SK-N-SH treated with all-trans-retinoic acid at 6 μM for 48 hours (cell line): Measurements from ENCODE around the gene AIMP1.

Experiments used
- ATAC-seq: fragments of 200-7000 bp; cut with Tn5 transposase; 3 replicates; pipeline ENCODE4 v1.9.1; 2020; ENCODE audit warnings: mild to moderate bottlenecking, moderate library complexity
- ARNTL ChIP-seq: fragments of 450-650 bp; formaldehyde crosslinking; IDR thresholded peaks from 2 replicates; pipeline ENCODE4 v1.5.0; 2020; ENCODE audit warnings: low read depth, mild to moderate bottlenecking, moderate library complexity, borderline replicate concordance
- BACH2 ChIP-seq: fragments of 250-450 bp; sonication (Bioruptor Pico); IDR thresholded peaks from 2 replicates; pipeline ENCODE4 v1.9.0; 2021; ENCODE audit warnings: mild to moderate bottlenecking, borderline replicate concordance
- CSDC2 ChIP-seq: fragments of 250-450 bp; sonication (Bioruptor Pico); IDR thresholded peaks from 2 replicates; pipeline ENCODE4 v1.5.0; 2020; ENCODE audit warnings: mild to moderate bottlenecking, moderate library complexity
- ESRRG ChIP-seq: fragments of 250-450 bp; sonication (Bioruptor Pico); IDR thresholded peaks from 2 replicates; pipeline ENCODE4 v1.6.1; 2021; ENCODE audit warnings: mild to moderate bottlenecking
- GLIS3 ChIP-seq: fragments of 250-450 bp; sonication (Bioruptor Pico); IDR thresholded peaks from 2 replicates; pipeline ENCODE4 v1.5.0; 2020; ENCODE audit warnings: mild to moderate bottlenecking, moderate library complexity
- ISL1 ChIP-seq: fragments of 250-450 bp; sonication (Bioruptor Pico); IDR thresholded peaks from 2 replicates; pipeline ENCODE4 v2.1.2; 2022; ENCODE audit warnings: mild to moderate bottlenecking, moderate library complexity
- OSR1 ChIP-seq: fragments of 250-450 bp; sonication (Bioruptor Pico); IDR thresholded peaks from 2 replicates; pipeline ENCODE4 v1.8.0; 2022; ENCODE audit warnings: moderate library complexity, mild to moderate bottlenecking, inconsistent platforms
- PPARA ChIP-seq: fragments of 250-450 bp; sonication (Bioruptor Pico); IDR thresholded peaks from 2 replicates; pipeline ENCODE4 v1.5.0; 2020; ENCODE audit warnings: mild to moderate bottlenecking, borderline replicate concordance
- SNAI2 ChIP-seq: fragments of 250-450 bp; sonication (Bioruptor Pico); IDR thresholded peaks from 2 replicates; pipeline ENCODE4 v1.5.0; 2020; ENCODE audit warnings: mild to moderate bottlenecking, moderate library complexity
- TCF4 ChIP-seq: fragments of 250-450 bp; sonication (Bioruptor Pico); IDR thresholded peaks from 2 replicates; pipeline ENCODE4 v1.8.0; 2021; ENCODE audit warnings: mild to moderate bottlenecking, moderate library complexity, borderline replicate concordance
- TOX ChIP-seq: fragments of 250-450 bp; sonication (Bioruptor Pico); IDR thresholded peaks from 2 replicates; pipeline ENCODE4 v1.8.0; 2021; ENCODE audit warnings: mild to moderate bottlenecking, moderate library complexity, borderline replicate concordance
- ZC3H10 ChIP-seq: fragments of 250-450 bp; sonication (Bioruptor Pico); IDR thresholded peaks from 2 replicates; pipeline ENCODE4 v1.5.1; 2021; ENCODE audit warnings: mild to moderate bottlenecking, moderate library complexity
- ZFP3 ChIP-seq: fragments of 250-450 bp; sonication (Bioruptor Pico); IDR thresholded peaks from 2 replicates; pipeline ENCODE4 v1.5.0; 2020; ENCODE audit warnings: mild to moderate bottlenecking, moderate library complexity
- ZFP30 ChIP-seq: fragments of 450-650 bp; formaldehyde crosslinking; IDR thresholded peaks from 2 replicates; pipeline ENCODE4 v1.5.0; 2022; ENCODE audit warnings: mild to moderate bottlenecking, moderate library complexity
- ZNF565 ChIP-seq: fragments of 450-650 bp; formaldehyde crosslinking; conservative IDR thresholded peaks from 2 replicates; pipeline ENCODE4 v1.5.0; 2020; ENCODE audit warnings: low read depth, mild to moderate bottlenecking, moderate library complexity
- ZNF70 ChIP-seq: fragments of 450-650 bp; formaldehyde crosslinking; IDR thresholded peaks from 2 replicates; pipeline ENCODE4 v1.5.0; 2020; ENCODE audit warnings: mild to moderate bottlenecking, moderate library complexity
- ZNF8 ChIP-seq: fragments of 450-650 bp; formaldehyde crosslinking; IDR thresholded peaks from 2 replicates; pipeline ENCODE4 v1.5.0; 2020; ENCODE audit warnings: mild to moderate bottlenecking, moderate library complexity
- TF ChIP-seq, protein P1 (sequence below): fragments of 250-450 bp; sonication (Bioruptor Pico); IDR thresholded peaks from 2 replicates; pipeline ENCODE4 v1.5.1; 2020; ENCODE audit warnings: low read depth, mild to moderate bottlenecking, moderate library complexity
- TF ChIP-seq, protein P2 (sequence below): fragments of 250-450 bp; sonication (Bioruptor Pico); IDR thresholded peaks from 2 replicates; pipeline ENCODE4 v1.5.0; 2020; ENCODE audit warnings: mild to moderate bottlenecking, moderate library complexity
- TF ChIP-seq, protein P3 (sequence below): fragments of 250-450 bp; sonication (Bioruptor Pico); IDR thresholded peaks from 2 replicates; pipeline ENCODE4 v1.8.0; 2020; ENCODE audit warnings: mild to moderate bottlenecking, moderate library complexity, borderline replicate concordance
- TF ChIP-seq, protein P4 (sequence below): fragments of 250-450 bp; sonication (Bioruptor Pico); IDR thresholded peaks from 2 replicates; pipeline ENCODE4 v1.8.0; 2021; ENCODE audit warnings: low read depth, mild to moderate bottlenecking, moderate library complexity, borderline replicate concordance

AIMP1 gene

DNA sequence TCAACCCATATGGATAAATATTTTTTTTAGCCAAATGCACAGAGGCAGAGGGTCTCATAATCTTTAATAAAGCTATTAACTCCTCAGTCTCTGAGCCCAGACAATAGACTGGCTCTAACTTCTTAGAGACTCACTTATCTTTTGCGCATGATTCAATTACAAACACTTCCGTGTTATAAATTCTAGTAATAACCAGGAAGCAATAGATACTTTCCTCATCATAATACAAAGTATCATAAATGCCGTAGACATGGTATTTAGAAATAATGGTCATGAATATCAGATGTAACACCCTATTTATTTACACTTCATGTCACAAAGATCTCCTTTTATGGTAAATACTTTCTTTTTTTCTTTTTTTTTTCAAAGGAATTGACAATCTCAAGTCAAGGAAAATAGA, 56.7 kb downstream of the AIMP1 start:
- TF ChIP-seq ISL1 = no peak
- TF ChIP-seq GLIS3 (CRISPR knock-in tag) = no peak
- TF ChIP-seq CSDC2 (CRISPR knock-in tag) = no peak
- TF ChIP-seq, protein P1, sequence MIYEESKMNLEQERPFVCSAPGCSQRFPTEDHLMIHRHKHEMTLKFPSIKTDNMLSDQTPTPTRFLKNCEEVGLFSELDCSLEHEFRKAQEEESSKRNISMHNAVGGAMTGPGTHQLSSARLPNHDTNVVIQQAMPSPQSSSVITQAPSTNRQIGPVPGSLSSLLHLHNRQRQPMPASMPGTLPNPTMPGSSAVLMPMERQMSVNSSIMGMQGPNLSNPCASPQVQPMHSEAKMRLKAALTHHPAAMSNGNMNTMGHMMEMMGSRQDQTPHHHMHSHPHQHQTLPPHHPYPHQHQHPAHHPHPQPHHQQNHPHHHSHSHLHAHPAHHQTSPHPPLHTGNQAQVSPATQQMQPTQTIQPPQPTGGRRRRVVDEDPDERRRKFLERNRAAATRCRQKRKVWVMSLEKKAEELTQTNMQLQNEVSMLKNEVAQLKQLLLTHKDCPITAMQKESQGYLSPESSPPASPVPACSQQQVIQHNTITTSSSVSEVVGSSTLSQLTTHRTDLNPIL (CRISPR knock-in tag) = no peak
- TF ChIP-seq ZC3H10 = no peak
- TF ChIP-seq, protein P2, sequence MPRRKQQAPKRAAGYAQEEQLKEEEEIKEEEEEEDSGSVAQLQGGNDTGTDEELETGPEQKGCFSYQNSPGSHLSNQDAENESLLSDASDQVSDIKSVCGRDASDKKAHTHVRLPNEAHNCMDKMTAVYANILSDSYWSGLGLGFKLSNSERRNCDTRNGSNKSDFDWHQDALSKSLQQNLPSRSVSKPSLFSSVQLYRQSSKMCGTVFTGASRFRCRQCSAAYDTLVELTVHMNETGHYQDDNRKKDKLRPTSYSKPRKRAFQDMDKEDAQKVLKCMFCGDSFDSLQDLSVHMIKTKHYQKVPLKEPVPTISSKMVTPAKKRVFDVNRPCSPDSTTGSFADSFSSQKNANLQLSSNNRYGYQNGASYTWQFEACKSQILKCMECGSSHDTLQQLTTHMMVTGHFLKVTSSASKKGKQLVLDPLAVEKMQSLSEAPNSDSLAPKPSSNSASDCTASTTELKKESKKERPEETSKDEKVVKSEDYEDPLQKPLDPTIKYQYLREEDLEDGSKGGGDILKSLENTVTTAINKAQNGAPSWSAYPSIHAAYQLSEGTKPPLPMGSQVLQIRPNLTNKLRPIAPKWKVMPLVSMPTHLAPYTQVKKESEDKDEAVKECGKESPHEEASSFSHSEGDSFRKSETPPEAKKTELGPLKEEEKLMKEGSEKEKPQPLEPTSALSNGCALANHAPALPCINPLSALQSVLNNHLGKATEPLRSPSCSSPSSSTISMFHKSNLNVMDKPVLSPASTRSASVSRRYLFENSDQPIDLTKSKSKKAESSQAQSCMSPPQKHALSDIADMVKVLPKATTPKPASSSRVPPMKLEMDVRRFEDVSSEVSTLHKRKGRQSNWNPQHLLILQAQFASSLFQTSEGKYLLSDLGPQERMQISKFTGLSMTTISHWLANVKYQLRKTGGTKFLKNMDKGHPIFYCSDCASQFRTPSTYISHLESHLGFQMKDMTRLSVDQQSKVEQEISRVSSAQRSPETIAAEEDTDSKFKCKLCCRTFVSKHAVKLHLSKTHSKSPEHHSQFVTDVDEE (CRISPR knock-in tag) = no peak
- no peak for TF ChIP-seq BACH2
- no peak for TF ChIP-seq ZNF565 (CRISPR knock-in tag)
- TF ChIP-seq TOX (CRISPR knock-in tag) = no peak
- TF ChIP-seq ESRRG (CRISPR knock-in tag) = no peak
- no peak for TF ChIP-seq ZNF70 (CRISPR knock-in tag)
- TF ChIP-seq SNAI2 (CRISPR knock-in tag) = no peak
- no peak for TF ChIP-seq ZFP3 (CRISPR knock-in tag)
- no peak for TF ChIP-seq OSR1 (CRISPR knock-in tag)
- TF ChIP-seq ZFP30 (CRISPR knock-in tag) = no peak
- no peak for TF ChIP-seq ARNTL
- TF ChIP-seq TCF4 (CRISPR knock-in tag) = no peak
- no peak for ATAC-seq

DNA sequence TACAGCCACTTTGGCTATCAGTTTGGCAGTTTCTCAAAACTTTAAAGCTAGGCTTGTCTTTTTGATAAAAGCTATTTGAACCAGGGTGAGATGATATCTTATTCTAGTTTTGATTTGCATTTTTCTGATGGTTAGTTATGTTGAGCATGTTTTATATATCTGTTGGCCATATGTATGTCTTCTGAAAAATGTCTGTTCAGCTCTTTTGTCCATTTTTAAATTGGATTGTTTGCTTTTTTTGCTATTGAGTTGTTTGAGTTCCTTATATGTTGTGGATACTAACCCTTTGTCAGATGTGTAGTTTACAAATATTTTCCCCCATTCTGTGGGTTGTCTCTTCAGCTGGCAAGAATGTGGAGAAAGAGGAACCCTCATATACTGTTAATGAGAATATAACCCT, 63.8 kb downstream of the AIMP1 start:
- ATAC-seq = no peak
- no peak for TF ChIP-seq ZNF8 (CRISPR knock-in tag)
- TF ChIP-seq ZC3H10 = no peak
- TF ChIP-seq CSDC2 (CRISPR knock-in tag) = no peak
- TF ChIP-seq PPARA (CRISPR knock-in tag) = no peak
- TF ChIP-seq, protein P1 (CRISPR knock-in tag) = no peak
- TF ChIP-seq, protein P3, sequence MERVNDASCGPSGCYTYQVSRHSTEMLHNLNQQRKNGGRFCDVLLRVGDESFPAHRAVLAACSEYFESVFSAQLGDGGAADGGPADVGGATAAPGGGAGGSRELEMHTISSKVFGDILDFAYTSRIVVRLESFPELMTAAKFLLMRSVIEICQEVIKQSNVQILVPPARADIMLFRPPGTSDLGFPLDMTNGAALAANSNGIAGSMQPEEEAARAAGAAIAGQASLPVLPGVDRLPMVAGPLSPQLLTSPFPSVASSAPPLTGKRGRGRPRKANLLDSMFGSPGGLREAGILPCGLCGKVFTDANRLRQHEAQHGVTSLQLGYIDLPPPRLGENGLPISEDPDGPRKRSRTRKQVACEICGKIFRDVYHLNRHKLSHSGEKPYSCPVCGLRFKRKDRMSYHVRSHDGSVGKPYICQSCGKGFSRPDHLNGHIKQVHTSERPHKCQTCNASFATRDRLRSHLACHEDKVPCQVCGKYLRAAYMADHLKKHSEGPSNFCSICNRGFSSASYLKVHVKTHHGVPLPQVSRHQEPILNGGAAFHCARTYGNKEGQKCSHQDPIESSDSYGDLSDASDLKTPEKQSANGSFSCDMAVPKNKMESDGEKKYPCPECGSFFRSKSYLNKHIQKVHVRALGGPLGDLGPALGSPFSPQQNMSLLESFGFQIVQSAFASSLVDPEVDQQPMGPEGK = no peak
- no peak for TF ChIP-seq ISL1
- TF ChIP-seq ZNF70 (CRISPR knock-in tag) = no peak
- TF ChIP-seq BACH2 = no peak
- TF ChIP-seq, protein P4, sequence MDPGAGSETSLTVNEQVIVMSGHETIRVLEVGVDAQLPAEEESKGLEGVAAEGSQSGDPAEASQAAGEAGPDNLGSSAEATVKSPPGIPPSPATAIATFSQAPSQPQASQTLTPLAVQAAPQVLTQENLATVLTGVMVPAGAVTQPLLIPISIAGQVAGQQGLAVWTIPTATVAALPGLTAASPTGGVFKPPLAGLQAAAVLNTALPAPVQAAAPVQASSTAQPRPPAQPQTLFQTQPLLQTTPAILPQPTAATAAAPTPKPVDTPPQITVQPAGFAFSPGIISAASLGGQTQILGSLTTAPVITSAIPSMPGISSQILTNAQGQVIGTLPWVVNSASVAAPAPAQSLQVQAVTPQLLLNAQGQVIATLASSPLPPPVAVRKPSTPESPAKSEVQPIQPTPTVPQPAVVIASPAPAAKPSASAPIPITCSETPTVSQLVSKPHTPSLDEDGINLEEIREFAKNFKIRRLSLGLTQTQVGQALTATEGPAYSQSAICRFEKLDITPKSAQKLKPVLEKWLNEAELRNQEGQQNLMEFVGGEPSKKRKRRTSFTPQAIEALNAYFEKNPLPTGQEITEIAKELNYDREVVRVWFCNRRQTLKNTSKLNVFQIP = no peak
- TF ChIP-seq GLIS3 (CRISPR knock-in tag) = no peak
- no peak for TF ChIP-seq TOX (CRISPR knock-in tag)

DNA sequence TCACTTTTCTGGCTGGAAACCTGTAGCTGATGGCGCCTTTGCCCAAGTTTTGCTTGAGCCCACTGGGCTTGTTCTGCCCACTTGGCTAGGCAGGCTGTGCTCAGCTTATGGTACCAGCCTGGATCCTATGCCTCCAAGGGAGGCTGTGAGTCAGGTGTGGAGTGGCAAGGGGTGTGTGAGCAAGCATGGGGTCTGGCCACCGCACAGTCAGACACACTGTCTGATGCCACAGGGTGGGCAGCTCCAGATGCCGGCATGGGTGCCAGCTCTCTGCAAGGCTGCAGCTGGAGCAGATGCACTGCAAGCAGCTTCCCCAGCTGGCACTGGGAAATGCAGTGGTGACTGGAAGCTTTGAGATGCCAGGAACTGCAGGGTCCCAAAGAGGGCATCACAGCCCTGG, 68.5 kb downstream of the AIMP1 start:
- TF ChIP-seq, protein P3 = no peak
- TF ChIP-seq TOX (CRISPR knock-in tag) (no peak), CSDC2 (CRISPR knock-in tag) (no peak), ZFP30 (CRISPR knock-in tag) (no peak), ZNF565 (CRISPR knock-in tag) (no peak)
- TF ChIP-seq, all 23 proteins: peak for 0

More for the DNA sequence above, 68.5 kb downstream of the AIMP1 start:
- no peak for ATAC-seq
